NCI-H1092 (cell line): ENCODE data around the gene DEXI.
A peak's percentile ranks its signal among the peaks of the same experiment; 100 is the strongest.

Experiments used
- DNase-seq: peaks from one replicate; lab custom pipeline; 2025; lab: John Stamatoyannopoulos, UW

DEXI gene

DNA sequence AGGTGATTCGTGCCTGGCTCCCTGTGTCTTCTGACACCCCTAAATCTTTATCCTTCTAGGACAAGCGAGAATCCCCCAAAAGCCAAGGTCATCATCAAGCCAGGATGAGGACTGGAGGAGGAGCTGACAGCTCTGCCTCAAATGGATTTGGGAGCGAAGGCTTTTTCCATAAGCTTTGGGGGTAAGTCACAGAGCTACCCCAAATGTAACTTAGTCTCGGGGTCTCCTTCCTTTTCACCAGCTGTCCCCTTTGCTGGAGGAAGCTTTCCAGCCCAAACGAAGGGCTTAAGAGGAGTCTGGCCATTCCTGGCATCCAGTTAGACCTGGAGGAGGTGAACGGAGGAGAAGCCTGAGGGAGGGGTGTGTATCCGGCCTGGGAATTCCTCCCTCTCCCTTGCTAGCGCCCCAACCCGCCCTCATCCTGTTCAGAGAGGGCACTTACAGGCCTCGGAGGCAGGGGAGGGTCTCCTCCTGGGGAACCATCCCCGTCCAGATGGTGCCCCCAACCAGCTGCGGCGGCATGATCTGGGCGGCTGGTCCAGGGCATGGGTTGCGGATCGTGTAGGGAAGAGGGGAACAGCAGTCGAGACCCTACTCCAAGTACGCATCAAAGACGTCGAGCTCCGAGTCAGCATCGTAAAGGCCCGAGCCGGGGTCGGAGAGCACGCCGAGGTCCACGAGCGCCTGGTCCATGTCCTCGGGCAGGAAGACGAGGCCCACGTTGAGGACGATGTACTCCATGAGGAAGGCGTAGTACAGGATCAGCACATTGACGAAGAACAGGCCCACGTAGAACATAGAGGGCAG is 938 bp downstream of the DEXI start:
- DNase-seq: no peak

DNA sequence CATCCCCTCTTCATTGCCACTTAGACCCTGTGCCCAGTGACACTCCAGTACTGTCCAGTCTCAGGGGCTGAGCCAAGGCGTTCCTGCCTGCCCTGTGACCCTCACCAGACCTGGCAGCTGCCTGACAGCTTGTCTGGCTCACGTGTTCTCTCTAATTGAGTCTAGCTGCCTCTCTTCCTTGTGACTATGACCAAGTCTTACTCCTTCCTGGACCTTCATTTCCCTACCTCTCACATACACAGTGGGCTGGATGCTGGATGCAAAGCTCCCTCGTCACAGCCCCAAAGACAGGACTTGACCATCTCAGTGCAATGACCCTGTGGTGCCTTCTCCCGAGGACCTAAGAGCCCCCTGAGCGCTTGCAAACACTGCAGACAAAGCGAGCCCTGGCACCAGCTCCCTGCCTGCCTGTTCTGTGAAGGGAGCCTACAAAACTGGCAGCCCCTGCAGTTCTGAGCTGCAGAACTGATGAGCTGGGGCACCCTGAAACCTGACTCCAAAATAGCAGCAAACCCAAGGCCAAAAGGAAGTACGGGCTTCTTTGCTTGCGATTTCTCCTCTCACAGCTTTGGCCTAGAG is 1.7 kb downstream of the DEXI start:
- no peak for DNase-seq

DNA sequence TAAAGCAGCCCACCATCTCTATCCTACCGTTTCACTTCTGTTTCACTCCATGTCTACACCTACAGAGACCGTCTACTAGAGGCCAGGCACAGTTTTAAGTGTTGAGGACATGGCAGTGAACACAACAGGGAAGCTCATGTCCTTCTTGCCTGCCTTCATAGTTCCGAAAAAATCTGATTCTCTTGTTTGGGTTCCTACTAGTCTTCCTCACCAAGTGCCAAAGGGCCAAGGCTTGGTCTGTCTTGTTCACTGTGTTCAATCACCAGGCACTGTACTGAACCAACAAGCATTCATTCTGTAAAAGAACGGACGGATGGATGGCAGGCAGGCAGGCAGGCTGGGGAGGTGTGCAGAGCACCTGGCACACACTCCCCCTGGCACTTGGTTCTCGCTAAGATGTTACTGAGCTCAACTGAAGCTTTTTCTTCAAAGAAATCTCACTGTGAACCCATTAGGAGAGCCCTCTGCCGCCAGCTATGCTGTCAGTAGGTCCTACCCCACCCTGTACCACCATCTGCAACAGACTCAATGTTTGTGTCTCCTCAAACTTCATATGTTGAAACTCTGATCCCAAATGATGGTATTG is 2.5 kb downstream of the DEXI start:
- DNase-seq: no peak

DNA sequence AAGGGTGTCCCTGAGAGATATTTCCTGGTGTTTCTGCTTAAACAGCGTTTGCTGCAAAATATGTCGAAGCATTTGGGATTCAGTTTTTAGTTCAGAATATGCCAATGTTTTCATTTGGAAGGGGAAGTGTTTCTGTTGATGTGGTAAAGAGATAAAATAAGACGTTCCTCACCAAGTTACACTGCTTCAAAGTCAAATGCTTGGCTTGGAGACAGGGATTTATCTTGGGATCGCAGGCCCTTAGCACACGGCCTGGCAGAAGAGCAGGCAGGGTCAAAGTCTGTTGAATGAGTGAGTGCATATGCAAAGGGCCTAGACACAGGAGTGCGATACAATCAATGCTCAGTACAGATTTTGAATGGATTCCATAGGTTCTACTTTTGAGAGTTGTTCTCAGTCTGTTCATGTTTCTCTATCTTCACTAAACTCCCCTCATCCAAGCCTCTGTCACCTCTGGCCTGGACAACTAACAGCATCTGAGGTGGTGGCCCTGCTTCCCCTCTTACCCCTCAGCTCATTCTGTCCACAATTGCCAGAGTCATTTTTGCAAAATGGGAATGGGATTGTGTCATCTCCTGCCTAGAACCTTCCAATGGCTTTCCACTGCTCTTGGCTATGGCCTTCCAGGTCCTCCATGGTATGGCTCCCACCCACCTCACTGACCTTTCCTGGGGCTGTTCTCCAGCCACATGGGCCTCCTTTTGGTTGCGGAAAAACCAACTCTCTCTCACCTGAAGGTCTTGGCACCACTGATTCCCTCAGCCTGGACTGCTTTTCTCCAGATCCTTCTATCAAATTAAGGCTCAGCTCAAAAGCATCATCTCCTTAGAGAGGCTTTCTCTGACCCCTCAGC is 3.2 kb downstream of the DEXI start:
- DNase-seq: no peak

DNA sequence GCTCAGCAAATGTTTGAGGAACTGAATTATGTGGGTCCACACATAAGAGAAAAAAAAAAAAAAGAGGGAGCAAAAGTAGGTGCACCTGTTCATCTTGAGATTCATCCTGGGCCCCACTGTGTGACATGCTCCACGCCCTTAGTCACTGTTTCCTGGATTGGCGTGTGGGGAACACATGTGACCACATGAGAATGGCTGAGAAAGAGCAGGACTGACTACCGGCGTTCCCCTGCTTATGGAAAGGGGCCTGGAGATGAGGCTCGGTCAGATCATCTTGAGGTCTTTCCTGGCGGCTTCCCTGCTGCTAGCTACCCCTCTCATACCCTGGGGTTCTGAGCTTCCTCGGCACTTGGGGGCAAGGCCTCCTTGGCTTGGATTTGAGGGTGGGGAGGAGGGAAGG is 3.9 kb downstream of the DEXI start:
- no peak for DNase-seq

DNA sequence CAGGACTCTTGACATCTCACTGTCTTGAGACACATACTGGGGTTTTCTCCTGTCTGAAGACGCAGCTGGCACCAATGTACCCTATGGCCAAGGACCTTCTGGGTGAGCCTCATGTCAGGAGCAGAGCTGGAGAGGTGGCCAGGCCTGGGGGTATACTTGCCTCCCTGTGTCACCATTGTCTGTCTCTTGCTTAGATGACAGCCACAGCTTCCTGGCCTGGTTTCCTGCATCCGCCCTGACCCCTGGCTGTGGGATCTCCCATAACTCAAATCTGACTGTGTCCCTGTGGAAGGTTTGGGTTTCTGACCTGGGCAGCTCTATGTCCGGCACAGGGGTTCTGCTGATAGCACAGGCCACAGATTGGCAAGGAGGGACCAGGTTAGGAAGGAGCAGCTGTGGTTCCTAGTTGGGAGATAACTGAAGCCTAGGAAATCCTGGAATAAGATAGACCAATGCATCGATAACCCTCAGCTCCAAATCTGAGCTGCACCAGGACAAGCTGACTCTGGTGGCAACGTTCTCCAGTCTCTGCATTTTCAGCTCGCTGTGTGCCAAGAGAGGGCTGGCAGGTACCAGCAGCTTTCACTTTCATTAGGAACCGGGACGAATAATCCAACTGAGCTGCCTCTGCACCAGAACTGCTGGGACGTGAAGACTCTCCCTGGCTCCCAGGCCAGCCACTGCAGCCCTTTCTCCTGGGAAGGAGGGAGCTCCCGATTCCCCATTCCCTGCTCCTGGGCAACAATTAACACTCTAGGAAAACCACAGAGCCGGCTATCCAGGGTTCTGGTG is 5.0 kb downstream of the DEXI start:
- no peak for DNase-seq

DNA sequence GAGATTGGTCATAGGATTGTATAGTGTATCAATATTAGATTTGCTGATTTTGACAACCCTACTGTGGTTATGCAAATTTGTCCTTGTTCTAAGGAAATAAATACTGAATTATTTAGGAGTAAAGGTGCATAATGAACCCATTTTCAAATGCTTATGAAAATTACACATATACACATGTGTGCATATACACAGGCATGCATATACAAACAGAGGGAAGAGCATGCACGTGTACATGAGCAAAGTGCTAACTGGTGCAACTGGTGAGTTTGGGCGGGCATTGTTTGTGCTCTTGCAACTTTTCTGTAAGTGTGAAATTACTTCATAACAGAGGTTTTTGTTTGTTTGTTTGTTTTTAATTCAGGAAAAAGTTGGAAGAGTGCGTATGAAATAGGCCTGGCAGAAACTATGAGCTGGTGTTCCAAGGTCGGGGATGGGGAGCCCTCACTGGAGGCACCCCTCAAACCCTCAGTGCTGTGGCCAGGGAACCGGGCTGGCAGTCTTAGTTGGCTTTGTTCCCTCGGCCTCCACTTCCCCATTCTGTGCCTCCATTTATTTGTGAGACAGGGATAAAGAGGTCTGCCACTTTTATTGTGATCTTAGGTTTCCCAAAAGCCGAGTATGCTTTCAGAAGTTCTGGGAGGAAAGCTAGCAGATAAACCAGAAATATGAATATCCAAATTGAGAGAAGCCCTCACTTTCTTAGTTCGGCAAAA is 5.8 kb downstream of the DEXI start:
- no peak for DNase-seq

DNA sequence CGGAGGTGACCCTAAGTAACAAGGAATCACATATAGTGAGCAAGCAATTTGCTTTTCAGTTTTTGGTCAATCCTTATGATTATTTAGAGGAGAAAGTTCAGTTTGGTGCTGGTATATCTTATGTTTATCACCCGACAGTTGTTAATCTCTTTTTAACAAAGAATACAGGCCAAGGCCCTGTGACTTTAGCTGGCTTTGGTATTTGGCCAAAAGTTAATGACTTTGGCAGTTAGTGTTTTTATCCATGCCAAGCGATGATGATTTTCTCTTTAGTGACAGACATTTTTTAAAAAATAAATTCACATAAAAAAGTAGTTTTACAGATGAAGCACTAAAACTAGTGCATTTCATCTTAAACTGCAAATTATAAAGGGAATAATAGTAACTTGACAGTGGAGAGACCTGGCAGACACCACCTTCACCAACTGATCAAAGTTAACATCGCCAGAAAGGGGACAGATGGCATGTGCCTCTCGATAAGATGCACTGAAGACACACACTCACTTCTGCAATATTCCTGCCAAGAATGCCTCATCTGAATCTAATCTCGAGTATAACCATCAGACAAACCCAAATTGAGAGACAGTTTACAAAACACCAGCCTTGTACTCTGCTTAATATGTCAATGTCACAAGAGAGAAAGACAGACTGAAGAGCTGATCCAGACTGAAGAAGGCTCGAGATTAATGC is 6.9 kb downstream of the DEXI start:
- no peak for DNase-seq

DNA sequence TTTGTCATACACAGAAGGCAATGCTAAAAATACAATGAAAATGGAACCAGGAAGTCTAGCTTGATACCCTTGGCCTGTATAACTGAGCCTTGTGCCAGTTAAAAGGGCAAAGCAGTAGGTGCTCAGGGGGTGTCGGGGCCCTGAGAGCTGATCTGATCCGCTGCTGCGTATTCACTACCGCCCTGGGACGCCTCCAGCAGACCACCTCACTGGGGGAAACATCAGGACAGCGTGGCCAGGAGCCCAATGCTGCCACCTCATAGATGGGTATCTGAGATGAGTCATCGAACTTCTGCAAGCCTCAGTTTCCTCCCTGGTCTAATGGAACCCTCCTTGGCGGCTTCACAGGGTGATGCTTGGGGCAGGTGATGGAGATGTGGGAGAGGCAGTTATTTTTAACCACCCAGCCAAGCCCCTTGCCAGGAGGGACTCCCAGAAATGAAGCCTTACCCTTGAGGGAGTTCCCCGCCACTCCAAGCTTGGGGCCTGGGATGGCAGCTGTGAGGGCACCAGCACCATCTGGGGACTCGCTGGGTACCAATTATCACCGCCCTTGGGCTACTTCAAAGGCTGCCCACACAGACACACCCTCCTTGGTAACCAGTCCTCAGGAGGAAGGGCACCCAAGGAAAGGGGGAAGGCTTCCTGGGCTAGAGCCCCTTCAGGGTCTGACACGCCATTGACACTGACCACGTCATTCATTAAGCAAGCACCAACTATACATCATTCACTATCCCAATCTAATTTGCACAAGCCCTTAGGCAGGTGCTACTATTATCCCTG is 7.8 kb downstream of the DEXI start:
- no peak for DNase-seq

DNA sequence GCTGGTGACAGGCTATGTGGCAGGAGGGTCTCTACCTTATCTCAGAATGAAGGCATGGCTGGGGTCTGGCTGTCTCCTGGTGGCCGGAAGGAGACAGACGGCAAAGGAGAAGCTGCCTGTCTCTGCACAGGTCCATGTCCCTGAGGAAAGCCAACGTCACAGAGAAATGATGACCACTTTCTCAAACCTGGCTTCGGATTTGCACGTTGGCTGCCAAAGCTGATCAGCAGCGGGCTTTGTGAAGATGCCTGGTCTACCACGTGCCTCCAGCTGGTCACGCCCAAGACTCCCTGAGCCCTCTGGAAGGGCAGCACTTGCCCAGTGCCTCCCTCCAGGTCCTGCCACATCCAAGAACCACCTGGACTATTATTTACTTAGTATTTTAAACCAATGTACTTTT is 8.4 kb downstream of the DEXI start:
- DNase-seq: no peak

DNA sequence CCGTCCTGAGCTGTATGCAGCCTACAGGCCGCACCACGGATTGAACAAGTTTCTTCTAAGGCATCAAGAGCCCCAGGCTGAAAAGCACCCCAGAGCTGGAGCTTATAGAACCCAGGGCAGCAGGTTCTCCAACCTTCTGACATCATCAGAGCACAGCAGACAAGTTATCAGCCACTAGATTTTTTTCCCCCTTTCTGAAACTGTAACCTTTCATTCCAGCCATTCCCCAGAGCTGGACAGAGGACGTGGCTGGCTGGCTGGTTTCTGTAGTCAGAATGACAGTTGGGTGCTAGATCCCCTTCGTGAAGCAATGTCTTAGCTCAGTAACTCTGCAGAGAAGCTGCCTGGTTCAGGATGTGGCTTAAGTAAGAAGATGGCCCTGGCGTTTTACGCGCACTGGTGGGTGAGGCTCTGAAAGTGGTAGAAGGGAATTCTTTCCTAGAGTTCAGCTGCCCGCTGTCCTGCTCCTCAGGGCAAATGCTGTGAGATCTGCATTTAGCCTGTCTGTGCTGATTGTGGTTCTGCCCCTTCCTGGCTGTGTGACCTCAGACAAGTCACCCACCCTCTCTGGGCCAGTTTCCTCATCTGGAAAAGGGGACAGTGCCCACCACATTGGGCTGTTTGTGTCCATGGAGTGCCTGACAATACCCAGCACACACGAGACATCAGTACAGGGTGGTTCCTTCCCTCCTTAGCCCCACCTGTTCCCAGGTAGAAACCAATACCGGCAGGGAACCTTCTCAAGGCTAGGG is 9.1 kb downstream of the DEXI start:
- no peak for DNase-seq

DNA sequence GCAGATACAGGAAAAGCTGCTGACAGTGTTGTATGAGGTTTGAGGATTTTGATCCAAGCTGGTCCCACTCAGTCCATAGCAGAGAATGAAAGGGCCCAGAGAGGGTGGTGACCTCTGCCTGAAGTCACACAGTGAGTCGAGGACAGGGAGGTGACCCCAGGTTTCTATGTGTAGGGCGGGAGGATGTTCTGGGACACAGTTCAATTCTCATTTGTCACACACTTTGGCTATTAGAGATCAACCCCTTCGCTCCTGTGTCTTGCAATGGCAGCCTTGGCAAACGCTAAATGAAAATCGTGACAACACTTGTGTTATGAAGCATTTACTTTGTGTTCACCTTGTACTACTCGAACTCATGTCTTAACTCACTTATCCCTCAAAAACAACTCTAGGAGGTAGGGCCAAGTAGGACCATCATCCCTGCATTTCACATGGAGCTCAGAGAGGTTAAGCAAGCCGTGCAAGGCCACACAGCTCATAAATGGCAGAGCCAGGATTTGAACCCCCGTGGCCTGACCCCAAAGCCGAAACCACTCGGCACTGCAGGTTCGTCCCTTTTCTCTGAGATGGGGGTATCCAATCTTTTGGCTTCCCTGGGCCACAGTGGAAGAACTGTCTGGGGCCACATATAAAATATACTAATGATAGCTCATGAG is 10.2 kb downstream of the DEXI start:
- DNase-seq: no peak

DNA sequence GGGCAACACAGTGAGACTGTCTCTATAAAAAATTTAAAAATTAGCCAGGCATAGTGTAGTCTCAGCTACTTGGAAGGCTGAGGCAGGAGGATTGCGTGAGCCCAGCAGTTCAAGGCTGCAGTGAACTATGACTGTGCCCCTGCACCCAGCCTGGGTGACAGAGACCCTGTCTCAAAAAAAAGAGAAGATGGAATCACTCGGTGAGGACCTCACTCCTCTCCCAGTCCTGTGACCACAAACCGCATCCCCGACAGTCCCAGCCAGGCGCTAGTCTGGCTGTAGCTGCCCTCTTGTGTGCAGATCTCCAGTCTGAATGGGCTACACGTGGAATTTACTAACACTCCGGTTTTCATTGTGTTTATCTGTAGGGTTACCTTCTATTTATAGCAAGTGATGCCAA is 11.1 kb downstream of the DEXI start:
- DNase-seq: no peak

DNA sequence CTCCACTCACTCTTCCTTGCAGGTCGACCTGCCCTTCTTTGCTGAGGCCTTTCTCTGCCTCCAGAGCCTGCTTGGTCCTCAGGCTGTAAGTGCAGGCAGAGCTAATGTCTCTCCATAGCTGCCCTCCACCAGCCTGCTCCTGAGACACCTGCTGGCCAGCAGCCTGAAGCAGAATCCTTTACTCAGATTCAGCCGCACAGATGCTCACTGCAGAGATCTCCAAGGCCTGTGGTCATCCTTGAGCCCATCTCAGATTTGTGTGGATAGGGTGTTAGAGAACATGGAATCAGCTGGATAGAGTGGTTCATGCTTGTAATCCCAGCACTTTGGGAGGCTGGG is 11.5 kb downstream of the DEXI start:
- DNase-seq: no peak

DNA sequence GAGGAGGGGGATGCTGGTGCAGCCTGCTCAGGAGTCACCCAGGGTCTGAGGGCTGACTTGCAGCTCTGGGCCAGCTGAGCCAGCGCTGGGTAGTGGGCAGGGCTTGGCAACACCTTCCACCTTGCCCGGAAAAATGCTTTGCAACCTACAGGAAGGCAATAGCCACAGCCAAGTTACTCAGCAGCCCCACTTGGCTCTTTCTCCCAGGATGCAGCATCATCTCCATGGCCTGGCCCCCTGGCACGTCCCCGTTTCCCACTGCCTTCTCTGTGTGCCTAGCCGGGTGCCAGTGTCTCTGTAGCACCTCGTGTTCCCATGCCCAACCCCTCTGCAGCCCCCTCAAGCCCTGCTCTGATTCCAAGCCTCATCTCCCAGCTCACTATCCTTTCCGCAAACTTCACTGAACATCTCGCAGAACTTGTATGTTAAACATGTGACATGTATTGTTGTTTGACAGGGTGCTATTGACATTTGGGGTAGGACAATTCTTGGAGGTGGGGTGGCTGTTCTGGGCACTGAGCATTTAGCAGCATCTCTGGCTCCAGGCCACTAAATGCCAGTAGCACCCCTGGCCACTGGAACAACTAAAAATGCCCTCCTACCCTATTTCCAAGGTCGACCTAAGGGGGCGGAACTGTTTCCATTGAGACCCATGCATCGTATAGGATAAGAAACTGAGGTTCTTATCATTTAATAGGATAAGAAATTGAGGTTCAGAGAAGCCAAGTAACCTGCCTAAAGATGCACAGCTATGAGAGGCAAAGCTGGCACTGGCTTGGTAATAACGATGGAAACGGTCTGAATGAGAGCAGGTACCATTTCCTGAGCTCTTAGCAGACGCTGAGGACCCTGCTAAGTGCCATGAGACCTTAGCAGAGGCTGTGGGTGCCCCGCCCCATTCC is 12.2 kb downstream of the DEXI start:
- DNase-seq: peak; percentile 58

DNA sequence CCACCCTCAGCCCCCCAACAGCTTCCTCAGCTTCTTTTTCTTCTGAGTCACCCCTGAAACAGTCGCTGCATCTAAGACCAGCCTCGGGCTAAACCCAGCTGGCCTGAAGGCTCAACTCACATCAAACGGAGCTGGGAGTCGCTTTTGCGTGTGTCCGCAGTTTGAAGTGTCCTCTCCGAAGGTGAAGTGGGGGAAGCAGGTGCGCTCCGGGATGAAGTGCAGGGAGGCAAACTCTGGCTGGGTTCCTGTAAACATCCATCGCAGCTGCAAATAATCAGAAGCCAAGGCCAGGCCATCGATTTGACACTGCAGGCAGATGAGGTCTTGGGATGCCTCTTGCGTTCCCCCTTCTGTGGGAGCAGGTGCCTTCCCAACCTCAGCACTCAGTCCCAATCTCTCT is 13.2 kb downstream of the DEXI start:
- peak; percentile 87 for DNase-seq

DNA sequence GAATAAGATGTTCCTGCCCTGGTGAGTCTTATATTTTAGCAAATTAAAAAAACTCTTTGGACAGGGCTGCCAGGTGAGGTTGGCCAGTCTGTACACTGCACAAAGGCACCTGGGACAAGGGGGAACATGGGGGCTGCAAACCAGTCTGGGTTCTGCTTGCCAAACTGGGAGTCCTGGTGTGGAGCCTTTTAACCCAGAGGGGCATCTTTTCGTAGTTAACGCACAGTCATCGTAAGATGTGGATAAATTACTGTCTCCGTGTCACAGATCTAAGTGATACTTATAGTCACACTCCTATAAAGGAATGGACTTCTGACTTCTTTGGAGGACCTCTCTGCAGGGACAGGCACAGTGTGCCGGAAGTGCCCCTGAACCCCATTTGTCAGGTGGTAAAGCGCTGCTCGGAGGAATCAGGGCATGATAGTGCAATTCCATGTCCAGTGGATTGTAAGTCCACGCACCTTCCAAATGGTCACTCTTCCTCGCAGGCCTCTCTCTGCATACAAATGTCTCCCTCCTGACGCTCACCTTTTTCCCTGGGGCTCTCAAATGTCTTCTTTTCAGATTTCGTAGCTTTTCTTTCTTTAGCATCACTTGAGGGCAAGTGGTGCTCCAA is 14.7 kb downstream of the DEXI start:
- DNase-seq: no peak
